Breast epithelium (tissue), 4 donors: ENCODE data around the gene ALOX5. TPM values are rescaled to one million over a fixed set of nuclear protein-coding genes. Genes with fewer than 3 reads are reported as not detected.
"Not testable (repeated sequence)": the region's sequence is repeated elsewhere in the genome, so short reads cannot be mapped to it uniquely, and the experiment has no call there.

Experiments used
- DNase-seq, 2 donors: peaks; one replicate each; pipeline ENCODE4 v3.0.0-alpha.2; 2019; ENCODE audit warnings: low spot score in 2 of 2
- H3K27ac ChIP-seq, 2 donors: fragments of 200-600 bp; sonication (generic) in 1 of 2; one replicate each; pipeline ENCODE4 v1.5.1; 2016 to 2019; ENCODE audit warnings: mild to moderate bottlenecking in 1 of 2
- H3K27me3 ChIP-seq, 2 donors: fragments of 200-600 bp; sonication (generic) in 1 of 2; one replicate each; pipeline versions ENCODE4 v1.5.1 to v1.6.0; 2017 to 2019; ENCODE audit warnings: control low read depth in 1 of 2, mild to moderate bottlenecking in 1 of 2
- H3K36me3 ChIP-seq: fragments of 200-600 bp; one replicate; pipeline ENCODE4 v1.5.1; 2019
- H3K4me1 ChIP-seq, 2 donors: fragments of 200-600 bp; sonication (generic); one replicate each; pipeline ENCODE4 v1.5.1; 2016 to 2019; ENCODE audit warnings: control low read depth in 1 of 2
- H3K4me3 ChIP-seq, 3 donors: fragments of 200-600 bp; sonication (generic); 1 replicate in 2 of 3; 2 replicates in 1 of 3; pipeline ENCODE4 v1.5.1; 2016 to 2019; ENCODE audit warnings: mild to moderate bottlenecking in 3 of 3, moderate library complexity in 2 of 3
- H3K9me3 ChIP-seq, 2 donors: fragments of 200-600 bp; sonication (generic) in 1 of 2; one replicate each; pipeline ENCODE4 v1.5.1; 2016 to 2019; ENCODE audit warnings: control low read depth in 1 of 2
- CTCF ChIP-seq, 3 donors: fragments of 450-650 bp; IDR thresholded peaks; one replicate each; pipeline ENCODE4 v1.5.1; 2016 to 2017; ENCODE audit warnings: antibody characterized with exemption in 3 of 3, mild to moderate bottlenecking in 3 of 3, moderate library complexity in 3 of 3
- POLR2A ChIP-seq: fragments of 450-650 bp; IDR thresholded peaks from one replicate; pipeline ENCODE4 v1.6.1; 2016; ENCODE audit warnings: antibody characterized with exemption, mild to moderate bottlenecking, moderate library complexity
- POLR2AphosphoS5 ChIP-seq, 3 donors: sonication (generic); formaldehyde crosslinking; IDR thresholded peaks; one replicate each; pipeline ENCODE4 v1.6.1; 2017; ENCODE audit warnings: antibody characterized with exemption in 3 of 3
- intact Hi-C: fragments of 100-400 bp; cut with DNase I; formaldehyde crosslinking; loops from one replicate; pipeline ENCODE4 v1.15.1; 2023; ENCODE audit warnings: low total_unique reads
- total RNA-seq, 3 donors: library from RNA; depleted of rRNA; stranded (reverse); fragments of >200 nt; gene quantifications; one replicate each; pipeline ENCODE4 v1.1.0, GENCODE V29; 2016

The ALOX5 gene
- total RNA-seq, 3 donors from 2014 or later, result 33.4 to 67.5 (median 49.0) TPM

GRCh38 chr10:45353186-45353585, 20.8 kb upstream of the ALOX5 start:
- Histone ChIP-seq H3K27me3 (no peaks in the 10 kb centered on the region), H3K4me1 (no peaks in the 10 kb centered on the region), H3K9me3 (peaks cover 0 to 2% of the 10 kb centered on the region in 2 donors), H3K27ac (no peak overlapping the region), H3K36me3 (no peaks in the 10 kb centered on the region), H3K4me3 (no peak overlapping the region)
- TF ChIP-seq POLR2AphosphoS5 (IDR thresholded peaks at IDR 0.05) (no peak), CTCF (IDR thresholded peaks at IDR 0.05) (no peak), POLR2A (no peak)
- intact Hi-C loops, result no loop called here
- DNase-seq, result no peak

GRCh38 chr10:45354261-45354660, 19.8 kb upstream of the ALOX5 start:
- no peak overlapping the region for H3K4me3 ChIP-seq
- no peaks in the 10 kb centered on the region for H3K9me3 ChIP-seq
- no peaks in the 10 kb centered on the region for H3K27me3 ChIP-seq
- intact Hi-C loops, result no loop called here
- H3K36me3 ChIP-seq, result no peaks in the 10 kb centered on the region
- H3K27ac ChIP-seq, result no peak overlapping the region
- no peaks in the 10 kb centered on the region for H3K4me1 ChIP-seq
- TF ChIP-seq POLR2A (no peak), POLR2AphosphoS5 (IDR thresholded peaks at IDR 0.05) (no peak), CTCF (IDR thresholded peaks at IDR 0.05) (no peak)
- DNase-seq, result no peak

- Histone ChIP-seq H3K9me3 (no peaks in the 10 kb centered on the region), H3K36me3 (no peaks in the 10 kb centered on the region), H3K27ac (no peak overlapping the region), H3K4me1 (no peaks in the 10 kb centered on the region), H3K4me3 (no peak overlapping the region), H3K27me3 (no peaks in the 10 kb centered on the region)
- intact Hi-C loops, result no loop called here
- no peak for DNase-seq
- no peak for TF ChIP-seq POLR2A
- no peak for TF ChIP-seq POLR2AphosphoS5 (IDR thresholded peaks at IDR 0.05)
- no peak for TF ChIP-seq CTCF (IDR thresholded peaks at IDR 0.05)
Measured at GRCh38 chr10:45355494-45355893, 18.5 kb upstream of the ALOX5 start.

GRCh38 chr10:45358961-45359360, 15.1 kb upstream of the ALOX5 start:
- H3K4me1 ChIP-seq, H3K9me3 ChIP-seq, H3K36me3 ChIP-seq, H3K27me3 ChIP-seq, DNase-seq, intact Hi-C loops, H3K4me3 ChIP-seq, H3K27ac ChIP-seq: not testable (repeated sequence)

- H3K4me3 ChIP-seq, H3K27ac ChIP-seq, H3K4me1 ChIP-seq, intact Hi-C loops, DNase-seq, H3K9me3 ChIP-seq, H3K36me3 ChIP-seq, H3K27me3 ChIP-seq: not testable (repeated sequence)
Measured at GRCh38 chr10:45361983-45362799, 11.8 kb upstream of the ALOX5 start.

- intact Hi-C loops, H3K4me1 ChIP-seq, H3K9me3 ChIP-seq, H3K27ac ChIP-seq, DNase-seq, H3K27me3 ChIP-seq, H3K36me3 ChIP-seq, H3K4me3 ChIP-seq: not testable (repeated sequence)
Measured at GRCh38 chr10:45367643-45368042, 6.4 kb upstream of the ALOX5 start.
